WTC11 (cell line): Measurements from ENCODE around the gene SURF6.

Experiments used
- AFF4 ChIP-seq: sonication (generic); formaldehyde crosslinking; IDR thresholded peaks from 2 replicates; pipeline ENCODE4 v1.8.1; 2023; ENCODE audit warnings: mild to moderate bottlenecking, missing genetic modification reagents, borderline replicate concordance
- CREB1 ChIP-seq: sonication (generic); formaldehyde crosslinking; IDR thresholded peaks from 2 replicates; pipeline ENCODE4 v1.8.0; 2023; ENCODE audit warnings: mild to moderate bottlenecking, missing genetic modification reagents
- CTCF ChIP-seq: fragments of 200-600 bp; IDR thresholded peaks from 2 replicates; pipeline ENCODE4 v1.8.0; 2022; ENCODE audit warnings: antibody characterized with exemption
- ERG ChIP-seq: fragments of 250-450 bp; sonication (Bioruptor Pico); IDR thresholded peaks from 2 replicates; pipeline ENCODE4 v1.8.0; 2021; ENCODE audit warnings: mild to moderate bottlenecking
- IRF1 ChIP-seq: sonication (generic); formaldehyde crosslinking; IDR thresholded peaks from 2 replicates; pipeline ENCODE4 v1.8.0; 2023; ENCODE audit warnings: missing genetic modification reagents
- KAT7 ChIP-seq: sonication (generic); formaldehyde crosslinking; IDR thresholded peaks from 2 replicates; pipeline ENCODE4 v1.8.1; 2023; ENCODE audit warnings: missing genetic modification reagents, mild to moderate bottlenecking, borderline replicate concordance
- NR2C2 ChIP-seq: sonication (generic); formaldehyde crosslinking; IDR thresholded peaks from 2 replicates; pipeline ENCODE4 v1.8.0; 2022; ENCODE audit warnings: mild to moderate bottlenecking, missing genetic modification reagents
- NR3C1 ChIP-seq: sonication (generic); formaldehyde crosslinking; conservative IDR thresholded peaks from 2 replicates; pipeline ENCODE4 v1.8.1; 2023; ENCODE audit warnings: low read depth, mild to moderate bottlenecking, missing genetic modification reagents
- SP1 ChIP-seq: sonication (generic); formaldehyde crosslinking; conservative IDR thresholded peaks from 2 replicates; pipeline ENCODE4 v1.8.1; 2022; ENCODE audit warnings: missing genetic modification reagents
- TCF7 ChIP-seq: sonication (generic); formaldehyde crosslinking; IDR thresholded peaks from 2 replicates; pipeline ENCODE4 v1.8.0; 2022; ENCODE audit warnings: mild to moderate bottlenecking, low read depth, missing genetic modification reagents, moderate library complexity
- TEAD1 ChIP-seq: sonication (generic); formaldehyde crosslinking; IDR thresholded peaks from 2 replicates; pipeline ENCODE4 v1.8.0; 2022; ENCODE audit warnings: mild to moderate bottlenecking, missing genetic modification reagents
- TP53 ChIP-seq: sonication (generic); formaldehyde crosslinking; IDR thresholded peaks from 2 replicates; pipeline ENCODE4 v1.8.1; 2023; ENCODE audit warnings: mild to moderate bottlenecking, missing genetic modification reagents
- ZNF512 ChIP-seq: sonication (generic); formaldehyde crosslinking; IDR thresholded peaks from 2 replicates; pipeline ENCODE4 v1.8.1; 2022; ENCODE audit warnings: missing genetic modification reagents, borderline replicate concordance

- TF ChIP-seq NR3C1 (CRISPR knock-in tag): no peak
- no peak for TF ChIP-seq AFF4 (CRISPR knock-in tag)
- TF ChIP-seq CTCF: no peak
- TF ChIP-seq SP1: no peak
- TF ChIP-seq IRF1 (CRISPR knock-in tag): no peak
- no peak for TF ChIP-seq TEAD1 (CRISPR knock-in tag)
- no peak for TF ChIP-seq NR2C2 (CRISPR knock-in tag)
- TF ChIP-seq ZNF512 (CRISPR knock-in tag): no peak
- TF ChIP-seq TP53: no peak
- no peak for TF ChIP-seq KAT7 (CRISPR knock-in tag)
- TF ChIP-seq CREB1 (CRISPR knock-in tag): no peak
- TF ChIP-seq TCF7 (CRISPR knock-in tag): no peak
- no peak for TF ChIP-seq ERG
Observed at GRCh38 chr9:133360400-133361393, 24.7 kb upstream of the SURF6 start.
